Astrocyte of the spinal cord (primary cell): ENCODE measurements around the gene PELO.

Source experiments
- DNase-seq: peaks from one replicate; pipeline ENCODE4 v3.0.0; 2011; ENCODE audit warnings: low read depth, low spot score
- H3K4me3 ChIP-seq: 2 replicates; pipeline ENCODE4 v1.5.1; 2011; ENCODE audit warnings: low read depth, mild to moderate bottlenecking, low read length, moderate library complexity
- CTCF ChIP-seq: IDR thresholded peaks from 2 replicates; pipeline ENCODE4 v1.5.1; 2012; ENCODE audit warnings: low read depth, mild to moderate bottlenecking, low read length, inconsistent platforms
- in situ Hi-C: cut with HindIII; loops from 2 replicates; pipeline ENCODE4 v1.10.0; 2017; ENCODE audit warnings: low sequenced_read_pairs

PELO gene

GRCh38 chr5:52759331-52759730 is 28.4 kb upstream of the PELO start:
- in situ Hi-C loops = no loop called here
- no peak overlapping the region for H3K4me3 ChIP-seq
- DNase-seq = no peak
- no peak for TF ChIP-seq CTCF

GRCh38 chr5:52760695-52761366 is 26.9 kb upstream of the PELO start:
- no peak for TF ChIP-seq CTCF
- DNase-seq = no peak
- H3K4me3 ChIP-seq = no peak overlapping the region
- in situ Hi-C loops = no loop called here

GRCh38 chr5:52767217-52767743 is 20.4 kb upstream of the PELO start:
- no peak overlapping the region for H3K4me3 ChIP-seq
- no peak for DNase-seq
- TF ChIP-seq CTCF = no peak
- in situ Hi-C loops = no loop called here

DNA sequence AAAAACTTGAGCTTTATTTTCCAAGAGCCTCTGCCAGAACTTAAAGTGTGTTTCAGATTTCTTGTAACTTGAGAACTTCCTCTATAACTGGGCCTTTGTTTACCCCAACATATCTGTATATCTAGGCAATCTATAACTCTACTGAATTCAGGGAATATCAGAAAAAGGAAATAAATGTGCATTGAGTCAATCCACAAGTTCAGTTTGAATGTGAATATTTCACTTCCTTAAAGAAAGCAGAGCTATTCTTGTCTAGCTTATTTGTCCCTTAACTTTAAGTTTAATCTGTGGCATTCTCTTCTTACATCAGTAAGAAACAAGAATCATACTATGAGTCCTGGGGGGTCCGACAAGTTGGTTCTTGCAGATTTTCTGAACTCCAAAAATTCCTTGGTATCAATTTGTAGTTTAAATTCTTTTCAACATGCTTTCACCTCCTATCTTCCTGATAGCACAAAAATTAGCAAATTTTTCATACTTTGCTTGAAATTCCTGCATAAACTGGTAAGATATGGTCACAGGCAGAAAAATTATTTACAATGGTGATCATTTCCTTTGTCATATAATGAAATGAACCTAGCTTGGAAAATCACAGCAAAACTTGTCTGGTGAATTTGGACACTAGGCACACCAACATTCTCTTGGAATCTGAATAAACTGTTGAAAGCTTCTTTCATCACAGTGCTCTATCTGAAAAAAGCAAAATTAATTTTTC is 19.8 kb upstream of the PELO start:
- in situ Hi-C loops = no loop called here
- no peak overlapping the region for H3K4me3 ChIP-seq
- no peak for DNase-seq
- TF ChIP-seq CTCF = no peak

DNA sequence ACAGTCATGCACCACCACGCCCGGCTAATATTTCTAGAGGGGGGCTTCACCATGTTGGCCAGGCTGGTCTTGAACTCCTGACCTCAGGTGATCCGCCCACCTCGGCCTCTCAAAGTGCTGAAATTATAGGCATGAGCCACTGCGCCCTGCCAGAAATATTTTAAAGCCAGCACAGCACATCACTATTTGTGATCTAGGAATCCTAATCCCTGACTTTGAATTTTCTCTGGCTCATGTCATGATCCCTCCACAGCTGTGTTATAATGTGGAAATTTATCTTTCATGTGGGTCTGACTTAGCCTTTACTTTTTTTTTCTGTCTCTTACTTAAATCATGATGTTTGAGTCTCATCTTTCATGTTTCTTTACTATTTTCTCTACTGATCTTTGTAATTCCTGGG is 18.7 kb upstream of the PELO start:
- TF ChIP-seq CTCF = no peak

DNA sequence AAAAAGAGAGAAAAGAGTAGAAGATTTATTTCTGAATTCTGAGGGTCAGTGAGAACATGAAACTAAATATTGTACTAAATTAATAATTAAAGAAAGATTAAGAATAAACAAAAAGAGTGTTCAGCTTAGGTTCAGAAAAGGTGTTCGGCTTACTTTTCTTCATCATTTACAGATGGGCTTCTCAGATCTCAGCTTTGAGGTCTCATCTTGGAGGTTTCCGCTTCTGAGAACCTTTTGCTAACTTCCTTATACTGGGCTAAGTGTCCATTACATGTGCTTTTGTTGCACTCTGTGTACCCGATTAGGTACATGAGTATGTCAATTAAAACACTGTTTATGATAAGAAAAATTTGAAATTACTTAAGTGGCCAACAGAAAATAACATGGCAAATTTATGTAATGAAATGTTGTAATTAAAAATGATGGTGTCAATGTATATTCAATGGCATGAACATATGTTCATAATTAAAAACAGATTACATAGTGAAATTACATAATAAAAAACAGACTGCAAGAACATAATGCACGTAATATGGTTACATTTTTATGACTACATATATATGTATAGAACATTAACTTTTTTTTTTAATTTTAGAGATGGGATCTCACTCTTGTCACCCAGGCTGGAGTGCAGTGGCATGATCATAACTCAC is 17.3 kb upstream of the PELO start:
- DNase-seq = no peak
- TF ChIP-seq CTCF = no peak
- in situ Hi-C loops = no loop called here
- H3K4me3 ChIP-seq = no peak overlapping the region

More for the DNA sequence above, 18.7 kb upstream of the PELO start:
- DNase-seq = no peak
- in situ Hi-C loops = no loop called here
- no peak overlapping the region for H3K4me3 ChIP-seq
